Endothelial cell of umbilical vein (primary cell): ENCODE measurements around the gene JAKMIP1. TPM values are rescaled to one million over a fixed set of nuclear protein-coding genes. Genes with fewer than 3 reads are reported as not detected.

ENCODE experiments used
- BruUV-seq: library from RNA; stranded (reverse); fragments of 400-500 nt; replicated peaks from 2 replicates; lab custom pipeline; 2021; lab: Mats Ljungman, UMichigan
- CTCF ChIA-PET: fragments of 300-600, 350-600 bp; sonication (Branson Sonifier 250); formaldehyde crosslinking; loops from one replicate; lab custom pipeline; 2021; ENCODE audit warnings: antibody characterized with exemption, inconsistent platforms; lab: Charles Lee
- POLR2A ChIA-PET: fragments of 300-600, 350-600 bp; sonication (Branson Sonifier 250); formaldehyde crosslinking; loops from one replicate; lab custom pipeline; 2021; ENCODE audit warnings: antibody characterized with exemption, inconsistent platforms; lab: Charles Lee
- DNase-seq: peaks from one replicate; pipeline ENCODE4 v3.0.0-alpha.2; 2011; ENCODE audit warnings: low read depth, low spot score
- FAIRE-seq: peaks from 2 replicates; lab custom pipeline; 2011; peaks lifted over from hg19 to GRCh38; lab: Jason Lieb, UNC
- H2AFZ ChIP-seq: 2 replicates; pipeline ENCODE4 v1.6.0; 2012; ENCODE audit warnings: low read depth, low read length, control low read depth, inconsistent platforms
- H3K27ac ChIP-seq: 2 replicates; pipeline ENCODE4 v1.5.1; 2011; ENCODE audit warnings: low read depth, mild to moderate bottlenecking, control low read depth, low read length, moderate library complexity; ENCODE audit not compliant: insufficient read depth
- H3K27me3 ChIP-seq, 2 experiments: 2 replicates each; pipeline versions ENCODE4 v1.6.0 to v1.6.1; 2011; ENCODE audit warnings: low read length in 2 of 2, mixed read lengths in 1 of 2; ENCODE audit not compliant: control insufficient read depth in 2 of 2, insufficient read depth in 2 of 2
- H3K36me3 ChIP-seq, 2 experiments: 2 replicates in 1 of 2; 3 replicates in 1 of 2; pipeline ENCODE4 v1.5.1; 2011; ENCODE audit warnings: low read length in 2 of 2, mild to moderate bottlenecking in 1 of 2, moderate library complexity in 1 of 2; ENCODE audit not compliant: control insufficient read depth in 2 of 2, insufficient read depth in 2 of 2; ENCODE audit errors: extremely low read depth in 1 of 2
- H3K4me1 ChIP-seq: 3 replicates; pipeline ENCODE4 v1.5.1; 2011; ENCODE audit warnings: mild to moderate bottlenecking, low read length; ENCODE audit not compliant: control insufficient read depth, insufficient read depth; ENCODE audit errors: extremely low read depth
- H3K4me2 ChIP-seq: 2 replicates; pipeline ENCODE4 v1.6.1; 2011; ENCODE audit warnings: low read length, control low read depth, mixed read lengths; ENCODE audit not compliant: insufficient read depth
- H3K4me3 ChIP-seq, 3 experiments: fragments of 200-600 bp in 1 of 3; sonication (generic), shearing (Covaris generic) in 1 of 3; replicated peaks in 1 of 3; 2 replicates each; pipeline ENCODE4 v1.5.1; 2011 to 2016; ENCODE audit warnings: control low read depth in 3 of 3, low read length in 3 of 3, mild to moderate bottlenecking in 2 of 3, inconsistent platforms in 1 of 3, low read depth in 1 of 3, moderate library complexity in 1 of 3; ENCODE audit not compliant: insufficient read depth in 1 of 3
- H3K79me2 ChIP-seq: 2 replicates; pipeline ENCODE4 v1.6.0; 2012; ENCODE audit warnings: low read length, inconsistent platforms; ENCODE audit not compliant: control insufficient read depth, insufficient read depth
- H3K9ac ChIP-seq: replicated peaks from 2 replicates; pipeline ENCODE3; 2011; ENCODE audit warnings: low read length, control low read depth; ENCODE audit not compliant: insufficient read depth; ENCODE audit errors: extremely low read depth
- H3K9me1 ChIP-seq: replicated peaks from 3 replicates; pipeline ENCODE4 v1.6.0; 2011; ENCODE audit warnings: mild to moderate bottlenecking, low read length; ENCODE audit not compliant: control insufficient read depth, insufficient read depth; ENCODE audit errors: extremely low read depth
- H3K9me3 ChIP-seq: replicated peaks from 2 replicates; pipeline ENCODE4 v1.5.1; 2012; ENCODE audit warnings: low read length, inconsistent platforms; ENCODE audit not compliant: control insufficient read depth, insufficient read depth
- H4K20me1 ChIP-seq: replicated peaks from 2 replicates; pipeline ENCODE3; 2011; ENCODE audit warnings: mild to moderate bottlenecking, low read length; ENCODE audit not compliant: control insufficient read depth, insufficient read depth; ENCODE audit errors: extremely low read depth
- CTCF ChIP-seq, 2 donors: IDR thresholded peaks; 1 replicate in 1 of 2; 2 replicates in 1 of 2; pipeline ENCODE4 v1.5.1; 2011; ENCODE audit warnings: low read length in 2 of 2, mild to moderate bottlenecking in 2 of 2, moderate library complexity in 2 of 2, control low read depth in 1 of 2, inconsistent platforms in 1 of 2, low read depth in 1 of 2; ENCODE audit not compliant: insufficient read depth in 1 of 2; ENCODE audit errors: extremely low read depth in 1 of 2
- EZH2 ChIP-seq: IDR thresholded peaks from 2 replicates; pipeline ENCODE4 v1.6.1; 2012; ENCODE audit warnings: borderline replicate concordance, low read depth, mild to moderate bottlenecking, moderate library complexity, low read length, inconsistent platforms; ENCODE audit not compliant: severe bottlenecking
- FOS ChIP-seq: IDR thresholded peaks from 2 replicates; pipeline ENCODE4 v1.6.1; 2011; ENCODE audit warnings: mild to moderate bottlenecking, low read length, moderate library complexity, borderline replicate concordance; ENCODE audit not compliant: insufficient read depth
- GATA2 ChIP-seq: IDR thresholded peaks from 2 replicates; pipeline ENCODE4 v1.7.0; 2011; ENCODE audit warnings: low read depth, mild to moderate bottlenecking, moderate library complexity, mixed read lengths, low read length; ENCODE audit not compliant: insufficient read length, insufficient read depth
- JUN ChIP-seq: IDR thresholded peaks from 2 replicates; pipeline ENCODE4 v1.6.1; 2011; ENCODE audit warnings: borderline replicate concordance, low read depth; ENCODE audit not compliant: insufficient read length, insufficient read depth
- MAX ChIP-seq: IDR thresholded peaks from 2 replicates; pipeline ENCODE4 v1.6.1; 2011; ENCODE audit not compliant: insufficient read depth, insufficient read length
- MYC ChIP-seq: IDR thresholded peaks from one replicate; pipeline ENCODE4 v1.6.1; 2011; ENCODE audit warnings: mild to moderate bottlenecking, low read depth, low read length
- POLR2A ChIP-seq: IDR thresholded peaks from 2 replicates; pipeline ENCODE4 v1.6.1; 2012; ENCODE audit warnings: low read depth, mild to moderate bottlenecking, control low read depth, low read length
- POLR2AphosphoS5 ChIP-seq: IDR thresholded peaks from 2 replicates; pipeline ENCODE4 v1.6.1; 2012; ENCODE audit warnings: low read depth, mild to moderate bottlenecking, control low read depth, low read length, moderate library complexity; ENCODE audit not compliant: insufficient read depth
- dilution Hi-C: fragments of 300-500 bp; cut with MboI; formaldehyde crosslinking; loops from one replicate; pipeline ENCODE4 v1.15.0; 2019; ENCODE audit warnings: low sequenced_read_pairs; ENCODE audit not compliant: extremely low pct_ligation_motif_present
- intact Hi-C: fragments of 100-400 bp; cut with micrococcal nuclease; formaldehyde crosslinking; loops from one replicate; pipeline ENCODE4 v1.10.0; 2022
- polyA plus RNA-seq, 4 experiments: library from polyadenylated mRNA; depleted of rRNA in 3 of 4; stranded (reverse) in 3 of 4; unstranded in 1 of 4; fragments of >200 nt; gene quantifications; 2 replicates each; pipeline versions ENCODE4 v1.2.1 to v1.2.3, GENCODE V29; 2011 to 2012; ENCODE audit warnings: missing spikeins in 1 of 4
- total RNA-seq: library from RNA; stranded (reverse); gene quantifications from 2 replicates; pipeline ENCODE4 v1.2.3, GENCODE V29; 2021

Gene JAKMIP1
- total and polyA plus RNA-seq, 2 donors (not counting 3 experiments of a cell fraction or from before 2014, with no cell fraction given), result not detected

GRCh38 chr4:6142511-6142910 is 57.8 kb downstream of the JAKMIP1 start:
- CTCF ChIA-PET, result no interaction called here
- no TSS peak for BruUV-seq
- FAIRE-seq (no peak), DNase-seq (no peak)
- no peaks in the 10 kb centered on the region for H3K9me1 ChIP-seq
- no peak overlapping the region for H3K9ac ChIP-seq
- POLR2A ChIA-PET, result no interaction called here
- H3K9me3 ChIP-seq, result no peaks in the 10 kb centered on the region
- intact Hi-C loops, result no loop called here
- no peaks in the 10 kb centered on the region for H3K36me3 ChIP-seq
- no peak overlapping the region for H3K4me3 ChIP-seq
- H4K20me1 ChIP-seq, result no peaks in the 10 kb centered on the region
- H3K27me3 ChIP-seq, result no peaks in the 10 kb centered on the region
- H3K79me2 ChIP-seq, result no peaks in the 10 kb centered on the region
- no peak overlapping the region for H2AFZ ChIP-seq
- H3K4me1 ChIP-seq, result no peaks in the 10 kb centered on the region
- dilution Hi-C loops, result no loop called here
- H3K27ac ChIP-seq, result no peak overlapping the region
- no peak overlapping the region for H3K4me2 ChIP-seq
- no peak for TF ChIP-seq JUN
- TF ChIP-seq POLR2A, result no peak
- TF ChIP-seq MAX, result no peak
- TF ChIP-seq POLR2AphosphoS5, result no peak
- no peak for TF ChIP-seq EZH2
- TF ChIP-seq GATA2, result no peak
- no peak for TF ChIP-seq CTCF (IDR thresholded peaks at IDR 0.05; ENCODE audit: extremely low read depth in 1 of 2, insufficient read depth in 1 of 2, low read depth in 1 of 2, low read length in 2 of 2)
- TF ChIP-seq FOS, result no peak
- TF ChIP-seq MYC, result no peak
